ENCODE measurements around the gene CAST.
"Not testable (repeated sequence)": the region's sequence is repeated elsewhere in the genome, so short reads cannot be mapped to it uniquely, and the experiment has no call there.

Gene CAST

DNA sequence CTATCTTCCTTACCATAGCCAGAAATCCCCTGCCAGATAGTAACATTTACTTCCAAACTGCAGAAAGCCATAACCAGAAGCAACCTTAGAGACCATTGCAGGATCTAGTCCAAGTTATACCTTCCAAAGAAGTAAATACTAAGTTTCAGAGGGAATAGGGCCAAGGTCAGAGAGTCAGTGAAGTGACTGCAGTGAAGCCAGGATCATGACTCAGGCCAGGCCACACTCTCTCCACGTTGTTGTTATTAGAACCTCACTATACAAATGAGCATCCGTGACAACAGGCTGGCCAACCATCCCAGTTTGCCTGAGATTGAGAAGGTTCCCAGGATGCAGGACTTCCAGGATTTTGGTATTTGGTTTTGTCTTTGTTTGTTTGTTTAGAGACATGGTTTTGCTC is 134.3 kb downstream of the CAST start:
- TF ChIP-seq, protein P1, sequence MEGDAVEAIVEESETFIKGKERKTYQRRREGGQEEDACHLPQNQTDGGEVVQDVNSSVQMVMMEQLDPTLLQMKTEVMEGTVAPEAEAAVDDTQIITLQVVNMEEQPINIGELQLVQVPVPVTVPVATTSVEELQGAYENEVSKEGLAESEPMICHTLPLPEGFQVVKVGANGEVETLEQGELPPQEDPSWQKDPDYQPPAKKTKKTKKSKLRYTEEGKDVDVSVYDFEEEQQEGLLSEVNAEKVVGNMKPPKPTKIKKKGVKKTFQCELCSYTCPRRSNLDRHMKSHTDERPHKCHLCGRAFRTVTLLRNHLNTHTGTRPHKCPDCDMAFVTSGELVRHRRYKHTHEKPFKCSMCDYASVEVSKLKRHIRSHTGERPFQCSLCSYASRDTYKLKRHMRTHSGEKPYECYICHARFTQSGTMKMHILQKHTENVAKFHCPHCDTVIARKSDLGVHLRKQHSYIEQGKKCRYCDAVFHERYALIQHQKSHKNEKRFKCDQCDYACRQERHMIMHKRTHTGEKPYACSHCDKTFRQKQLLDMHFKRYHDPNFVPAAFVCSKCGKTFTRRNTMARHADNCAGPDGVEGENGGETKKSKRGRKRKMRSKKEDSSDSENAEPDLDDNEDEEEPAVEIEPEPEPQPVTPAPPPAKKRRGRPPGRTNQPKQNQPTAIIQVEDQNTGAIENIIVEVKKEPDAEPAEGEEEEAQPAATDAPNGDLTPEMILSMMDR (IDR thresholded peaks at IDR 0.05; ENCODE audit: borderline replicate concordance, extremely low read depth, low read length, poor library complexity, severe bottlenecking) = no peak
- no peak for TF ChIP-seq EZH2 (IDR thresholded peaks at IDR 0.05; ENCODE audit: borderline replicate concordance, low read depth, low read length, severe bottlenecking)
- DNase-seq (no peak), ATAC-seq (ENCODE audit: insufficient read depth, low read depth) (no peak)
- Histone ChIP-seq H3K36me3 (ENCODE audit: insufficient read depth, low read length) (peaks cover 98% of the 10 kb centered on the region), H2AFZ (ENCODE audit: low read depth, low read length) (no peak overlapping the region), H3K9me3 (ENCODE audit: insufficient read depth, low read length, severe bottlenecking) (no peaks in the 10 kb centered on the region), H3K4me3 (ENCODE audit: low read depth in 1 of 2, low read length in 2 of 2) (no peak overlapping the region), H3K79me2 (ENCODE audit: insufficient read depth, low read length) (peaks cover 74% of the 10 kb centered on the region), H3K27me3 (ENCODE audit: insufficient read depth, low read length, poor library complexity) (no peaks in the 10 kb centered on the region), H4K20me1 (ENCODE audit: insufficient read depth, low read length) (no peaks in the 10 kb centered on the region; the same call in 1 of the 2 replicates), H3K27ac (ENCODE audit: low read length) (no peak overlapping the region), H3K4me1 (ENCODE audit: insufficient read depth, low read length) (no peaks in the 10 kb centered on the region), H3K4me2 (ENCODE audit: insufficient read depth, low read length) (no peak overlapping the region), H3K9ac (ENCODE audit: low read depth, low read length) (no peak overlapping the region)

DNA sequence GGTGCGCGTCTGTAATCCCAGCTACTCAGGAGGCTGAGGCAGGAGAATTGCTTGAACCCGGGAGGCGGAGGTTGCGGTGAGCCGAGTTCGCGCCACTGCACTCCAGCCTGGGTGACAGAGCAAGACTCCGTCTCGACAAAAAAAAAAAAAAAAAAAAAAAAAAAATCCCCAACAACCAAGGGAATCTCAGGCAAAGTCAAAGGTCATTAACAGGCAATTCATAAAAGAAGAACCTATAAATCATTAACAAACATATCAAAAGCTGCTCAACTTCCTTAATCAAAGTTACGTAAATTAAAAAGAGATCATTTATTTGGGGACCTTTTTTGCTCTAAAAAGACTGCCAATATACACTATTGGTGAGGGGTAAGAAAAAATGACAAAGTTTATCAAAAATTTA is 139.5 kb downstream of the CAST start:
- Histone ChIP-seq H3K4me1 (ENCODE audit: insufficient read depth, low read length) (peaks cover 43% of the 10 kb centered on the region), H3K79me2 (ENCODE audit: insufficient read depth, low read length) (peaks cover 94% of the 10 kb centered on the region), H3K36me3 (ENCODE audit: insufficient read depth, low read length) (peaks cover 79% of the 10 kb centered on the region)
- not testable (repeated sequence) for H2AFZ ChIP-seq (ENCODE audit: low read depth, low read length); H3K4me3 ChIP-seq (ENCODE audit: low read depth in 1 of 2, low read length in 2 of 2); H3K9me3 ChIP-seq (ENCODE audit: insufficient read depth, low read length, severe bottlenecking); H3K27me3 ChIP-seq (ENCODE audit: insufficient read depth, low read length, poor library complexity); H3K4me2 ChIP-seq (ENCODE audit: insufficient read depth, low read length); H4K20me1 ChIP-seq (ENCODE audit: insufficient read depth, low read length); H3K27ac ChIP-seq (ENCODE audit: low read length); H3K9ac ChIP-seq (ENCODE audit: low read depth, low read length); ATAC-seq (ENCODE audit: insufficient read depth, low read depth); DNase-seq

DNA sequence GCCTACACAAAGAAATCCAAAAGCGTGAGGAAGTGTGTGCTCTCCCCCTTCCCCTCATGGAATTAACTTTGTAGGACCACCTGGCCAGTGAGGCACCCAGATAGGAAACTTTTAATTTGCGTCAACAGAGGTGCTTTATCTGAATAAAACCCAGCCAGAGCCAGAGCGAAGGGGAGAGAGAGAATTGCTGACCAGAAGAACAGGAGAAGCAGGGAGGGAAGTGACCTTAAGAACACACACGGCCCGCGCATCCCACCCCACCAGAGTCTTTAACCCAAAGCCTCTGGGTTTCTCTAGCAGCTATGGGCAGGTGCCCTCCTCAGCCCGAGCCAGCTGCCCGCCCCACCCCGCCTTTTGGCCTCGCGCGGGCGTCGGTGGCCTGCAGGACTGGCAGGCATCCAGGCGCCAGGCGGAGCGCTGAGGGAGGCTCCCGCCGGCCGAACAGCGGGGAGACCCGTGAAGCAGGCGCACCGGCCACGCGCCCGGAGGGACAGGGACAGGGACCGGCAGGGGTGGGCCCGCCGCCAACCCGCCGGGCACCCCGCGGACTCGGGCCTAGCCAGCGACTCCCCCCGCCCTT is 145.0 kb downstream of the CAST start:
- Histone ChIP-seq H4K20me1 (ENCODE audit: insufficient read depth, low read length) (no peaks in the 10 kb centered on the region; the same call in 1 of the 2 replicates), H3K4me1 (ENCODE audit: insufficient read depth, low read length) (peaks cover 57% of the 10 kb centered on the region), H3K79me2 (ENCODE audit: insufficient read depth, low read length) (peaks cover 63% of the 10 kb centered on the region), H2AFZ (ENCODE audit: low read depth, low read length) (peak overlapping the region; percentile 91), H3K36me3 (ENCODE audit: insufficient read depth, low read length) (peaks cover 29% of the 10 kb centered on the region), H3K9ac (ENCODE audit: low read depth, low read length) (peak overlapping the region; percentile 98), H3K9me3 (ENCODE audit: insufficient read depth, low read length, severe bottlenecking) (no peaks in the 10 kb centered on the region), H3K27ac (ENCODE audit: low read length) (peak overlapping the region; percentile 100), H3K4me3 (ENCODE audit: low read depth in 1 of 2, low read length in 2 of 2) (peak overlapping the region; percentile 81 to 91), H3K27me3 (ENCODE audit: insufficient read depth, low read length, poor library complexity) (no peaks in the 10 kb centered on the region), H3K4me2 (ENCODE audit: insufficient read depth, low read length) (peak overlapping the region; percentile 79)
- ATAC-seq (ENCODE audit: insufficient read depth, low read depth) (peak; percentile 23; the same call in 2 of the 3 replicates), DNase-seq (peak; percentile 65)
- TF ChIP-seq, protein P1 (IDR thresholded peaks at IDR 0.05; ENCODE audit: borderline replicate concordance, extremely low read depth, low read length, poor library complexity, severe bottlenecking) = no peak
- no peak for TF ChIP-seq EZH2 (IDR thresholded peaks at IDR 0.05; ENCODE audit: borderline replicate concordance, low read depth, low read length, severe bottlenecking)

DNA sequence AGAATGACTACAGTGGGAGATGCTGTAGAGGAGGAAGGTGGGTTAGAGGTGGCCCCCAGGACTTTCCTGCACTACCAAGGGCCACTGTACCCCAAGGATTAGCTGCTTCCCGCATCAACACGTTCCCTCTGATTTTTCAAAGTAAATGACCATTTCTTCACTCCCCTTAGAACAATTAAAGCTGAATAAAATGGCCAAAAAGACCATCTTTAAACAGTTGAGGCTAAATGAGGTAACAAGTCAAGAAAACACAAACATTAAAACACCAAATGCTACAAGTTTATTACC is 146.3 kb downstream of the CAST start:
- Histone ChIP-seq H3K79me2 (ENCODE audit: insufficient read depth, low read length) (peaks cover 50% of the 10 kb centered on the region), H2AFZ (ENCODE audit: low read depth, low read length) (peak overlapping the region; percentile 91), H3K27me3 (ENCODE audit: insufficient read depth, low read length, poor library complexity) (no peaks in the 10 kb centered on the region), H3K27ac (ENCODE audit: low read length) (peak overlapping the region; percentile 100), H3K9ac (ENCODE audit: low read depth, low read length) (peak overlapping the region; percentile 98), H3K4me3 (ENCODE audit: low read depth in 1 of 2, low read length in 2 of 2) (peak overlapping the region in 1 of 2 experiments; percentile 81; a peak in 3 of 4 replicates), H3K4me1 (ENCODE audit: insufficient read depth, low read length) (peaks cover 47% of the 10 kb centered on the region), H3K4me2 (ENCODE audit: insufficient read depth, low read length) (peak overlapping the region; percentile 79), H4K20me1 (ENCODE audit: insufficient read depth, low read length) (no peaks in the 10 kb centered on the region; the same call in 1 of the 2 replicates), H3K9me3 (ENCODE audit: insufficient read depth, low read length, severe bottlenecking) (no peaks in the 10 kb centered on the region), H3K36me3 (ENCODE audit: insufficient read depth, low read length) (peaks cover 20% of the 10 kb centered on the region)
- TF ChIP-seq, protein P1 (IDR thresholded peaks at IDR 0.05; ENCODE audit: borderline replicate concordance, extremely low read depth, low read length, poor library complexity, severe bottlenecking) = no peak
- no peak for TF ChIP-seq EZH2 (IDR thresholded peaks at IDR 0.05; ENCODE audit: borderline replicate concordance, low read depth, low read length, severe bottlenecking)
- ATAC-seq (ENCODE audit: insufficient read depth, low read depth) = no peak
- no peak for DNase-seq

All from DND-41 (cell line).